GM19455 (cell line): Measurements from ENCODE around the gene AKAP8L.
"Not testable (repeated sequence)": the region's sequence is repeated elsewhere in the genome, so short reads cannot be mapped to it uniquely, and the experiment has no call there.

Experiments
- ATAC-seq: cut with Tn5 transposase; IDR thresholded peaks from one replicate; pipeline ENCODE4 v1.9.1; 2021; ENCODE audit not compliant: unreplicated experiment

AKAP8L gene

DNA sequence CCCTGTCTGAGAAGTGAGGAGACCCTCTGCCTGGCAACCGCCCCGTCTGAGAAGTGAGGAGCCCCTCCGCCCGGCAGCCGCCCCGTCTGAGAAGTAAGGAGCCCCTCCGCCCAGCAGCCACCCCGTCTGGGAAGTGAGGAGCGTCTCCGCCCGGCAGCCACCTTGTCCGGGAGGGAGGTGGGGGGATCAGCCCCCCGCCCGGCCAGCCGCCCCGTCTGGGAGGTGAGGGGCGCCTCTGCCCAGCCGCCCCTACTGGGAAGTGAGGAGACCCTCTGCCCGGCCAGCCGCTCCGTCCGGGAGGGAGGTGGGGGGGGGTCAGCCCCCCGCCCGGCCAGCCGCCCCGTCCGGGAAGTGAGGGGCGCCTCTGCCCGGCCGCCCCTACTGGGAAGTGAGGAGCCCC lies 55.7 kb downstream of the AKAP8L start:
- ATAC-seq = not testable (repeated sequence)

DNA sequence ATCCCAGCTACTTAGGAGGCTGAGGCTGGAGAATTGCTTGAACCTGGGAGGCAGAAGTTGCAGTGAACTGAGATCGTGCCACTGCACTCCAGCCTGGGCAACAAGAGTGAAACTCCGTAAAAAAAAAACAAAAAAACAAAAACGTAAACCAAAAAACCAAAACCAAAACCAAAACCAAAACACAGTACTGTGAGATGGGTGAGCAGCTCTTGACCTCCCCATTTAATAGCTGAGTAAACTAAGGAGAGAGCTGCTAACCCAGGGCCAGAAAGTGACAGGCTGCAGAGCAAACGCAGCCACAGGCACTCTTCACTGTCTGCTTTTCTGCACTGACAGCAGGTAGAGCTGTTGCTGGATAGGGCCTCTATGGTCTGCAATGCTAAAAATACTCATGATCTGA lies 58.8 kb downstream of the AKAP8L start:
- not testable (repeated sequence) for ATAC-seq

DNA sequence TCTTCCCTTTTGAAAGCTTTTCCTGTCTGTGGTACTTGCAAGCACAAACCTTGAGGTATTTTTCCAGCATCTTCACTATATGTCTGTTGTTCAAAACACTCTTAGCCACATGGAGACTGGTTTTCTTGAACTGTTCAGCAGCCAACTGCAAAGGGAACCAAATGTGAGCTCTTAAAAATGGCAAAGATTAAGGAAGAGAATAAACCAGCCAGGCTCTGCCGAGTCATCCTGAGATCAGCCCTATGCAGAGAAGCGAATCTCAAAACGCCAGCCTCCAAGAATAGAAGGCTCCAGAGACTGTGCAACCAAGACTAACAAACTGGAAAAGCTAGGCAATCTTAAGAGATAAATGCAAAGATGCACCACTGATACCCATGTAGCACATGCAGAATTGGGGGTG lies 59.9 kb downstream of the AKAP8L start:
- ATAC-seq = no peak

- ATAC-seq = no peak
These were observed 60.9 kb downstream of the AKAP8L start for GRCh38 chr19:15357906-15358305.

DNA sequence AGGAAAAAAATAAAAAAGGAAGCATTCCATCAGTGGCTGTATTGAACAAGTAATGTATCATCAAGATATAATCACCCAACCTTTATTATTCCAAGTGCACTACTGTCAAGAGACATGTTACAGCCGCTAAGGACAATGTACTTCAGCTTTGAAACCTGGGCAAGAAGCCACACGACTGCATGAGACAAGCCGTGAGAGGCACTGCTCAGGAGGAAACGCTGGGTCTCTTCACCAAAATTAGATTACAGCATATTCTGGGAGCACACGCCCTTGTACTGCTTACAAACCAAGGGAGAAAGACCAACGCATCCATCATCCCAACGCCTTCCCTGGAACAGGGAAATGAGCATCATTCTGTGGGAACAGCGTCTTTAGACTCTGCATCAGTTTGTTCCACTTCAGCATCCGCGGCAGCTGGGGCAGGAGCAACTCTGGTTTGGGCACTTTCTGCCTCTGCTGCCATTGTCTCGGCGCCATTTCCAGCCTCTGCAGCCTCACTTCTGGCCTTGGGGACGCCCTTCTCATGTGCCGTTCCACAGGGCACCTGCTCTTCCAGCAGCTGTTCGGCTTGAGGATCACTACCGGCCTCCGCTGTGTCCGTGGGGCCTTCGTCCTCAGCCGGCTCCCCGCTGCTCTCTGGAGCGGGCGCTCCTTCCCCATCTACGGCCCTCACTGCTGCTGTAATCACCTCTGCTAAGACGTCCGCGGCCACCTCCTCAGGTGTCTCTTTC lies 64.1 kb downstream of the AKAP8L start:
- ATAC-seq = no peak

GRCh38 chr19:15353908-15354307 lies 64.9 kb downstream of the AKAP8L start:
- no peak for ATAC-seq

DNA sequence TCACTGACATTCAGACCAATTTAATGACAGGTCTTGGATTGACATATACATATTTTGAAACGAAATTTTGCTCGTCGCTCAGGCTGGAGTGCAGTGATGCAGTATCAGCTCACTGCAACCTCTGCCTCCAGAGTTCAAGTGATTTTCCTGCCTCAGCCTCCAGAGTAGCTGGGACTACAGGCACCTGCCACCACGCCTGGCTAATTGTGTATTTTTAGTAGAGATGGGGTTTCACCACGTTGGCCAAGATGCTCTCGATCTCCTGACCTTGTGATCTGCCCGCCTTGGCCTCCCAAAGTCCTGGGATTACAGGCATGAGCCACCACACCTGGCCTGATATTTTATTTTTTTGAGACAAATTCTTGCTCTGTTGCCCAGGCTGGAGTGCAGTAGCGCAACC lies 66.3 kb downstream of the AKAP8L start:
- not testable (repeated sequence) for ATAC-seq

DNA sequence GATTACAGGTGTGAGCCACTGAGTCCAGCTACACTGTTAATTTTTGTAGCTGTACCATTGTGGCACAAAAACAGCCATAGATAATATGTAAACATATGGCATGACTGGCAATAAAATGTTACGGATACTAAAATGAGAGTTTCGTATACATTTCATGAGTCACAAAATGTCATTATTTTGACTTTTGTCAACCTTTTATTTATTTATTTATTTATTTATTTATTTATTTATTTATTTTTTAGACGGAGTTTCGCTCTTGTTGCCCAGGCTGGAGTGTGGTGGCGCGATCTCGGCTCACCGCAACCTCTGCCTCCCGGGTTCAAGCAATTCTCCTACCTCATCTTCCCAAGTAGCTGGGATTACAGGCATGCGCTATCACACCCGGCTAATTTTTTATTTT lies 77.5 kb downstream of the AKAP8L start:
- ATAC-seq = not testable (repeated sequence)

- no peak for ATAC-seq
These were observed 78.7 kb downstream of the AKAP8L start for GRCh38 chr19:15340086-15340485.

DNA sequence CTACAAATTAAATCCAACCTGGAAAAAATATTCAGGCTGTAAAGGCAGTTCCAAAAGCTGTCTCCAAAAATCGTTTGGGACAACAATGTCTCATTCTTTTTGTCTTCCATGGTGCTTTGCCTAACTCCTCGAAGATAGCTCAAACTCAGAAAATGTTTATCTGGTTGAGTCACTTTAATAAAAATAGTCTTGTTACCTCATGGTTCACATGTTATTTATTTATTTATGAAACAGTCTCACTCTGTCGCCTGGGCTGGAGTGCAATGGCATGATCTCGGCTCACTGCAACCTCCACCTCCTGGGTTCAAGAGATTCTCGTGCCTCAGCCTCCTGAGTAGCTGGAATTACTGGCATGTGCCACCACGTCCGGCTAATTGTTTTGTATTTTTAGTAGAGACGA lies 81.6 kb downstream of the AKAP8L start:
- no peak for ATAC-seq

GRCh38 chr19:15335992-15336391 lies 82.8 kb downstream of the AKAP8L start:
- not testable (repeated sequence) for ATAC-seq

GRCh38 chr19:15332311-15332996 lies 86.3 kb downstream of the AKAP8L start, which contains the start of gene BRD4:
BRD4 (minus strand) TSS chr19:15332539; CDS start chr19:15273099, 59,440 bp downstream.
- ATAC-seq = peak; percentile 45

DNA sequence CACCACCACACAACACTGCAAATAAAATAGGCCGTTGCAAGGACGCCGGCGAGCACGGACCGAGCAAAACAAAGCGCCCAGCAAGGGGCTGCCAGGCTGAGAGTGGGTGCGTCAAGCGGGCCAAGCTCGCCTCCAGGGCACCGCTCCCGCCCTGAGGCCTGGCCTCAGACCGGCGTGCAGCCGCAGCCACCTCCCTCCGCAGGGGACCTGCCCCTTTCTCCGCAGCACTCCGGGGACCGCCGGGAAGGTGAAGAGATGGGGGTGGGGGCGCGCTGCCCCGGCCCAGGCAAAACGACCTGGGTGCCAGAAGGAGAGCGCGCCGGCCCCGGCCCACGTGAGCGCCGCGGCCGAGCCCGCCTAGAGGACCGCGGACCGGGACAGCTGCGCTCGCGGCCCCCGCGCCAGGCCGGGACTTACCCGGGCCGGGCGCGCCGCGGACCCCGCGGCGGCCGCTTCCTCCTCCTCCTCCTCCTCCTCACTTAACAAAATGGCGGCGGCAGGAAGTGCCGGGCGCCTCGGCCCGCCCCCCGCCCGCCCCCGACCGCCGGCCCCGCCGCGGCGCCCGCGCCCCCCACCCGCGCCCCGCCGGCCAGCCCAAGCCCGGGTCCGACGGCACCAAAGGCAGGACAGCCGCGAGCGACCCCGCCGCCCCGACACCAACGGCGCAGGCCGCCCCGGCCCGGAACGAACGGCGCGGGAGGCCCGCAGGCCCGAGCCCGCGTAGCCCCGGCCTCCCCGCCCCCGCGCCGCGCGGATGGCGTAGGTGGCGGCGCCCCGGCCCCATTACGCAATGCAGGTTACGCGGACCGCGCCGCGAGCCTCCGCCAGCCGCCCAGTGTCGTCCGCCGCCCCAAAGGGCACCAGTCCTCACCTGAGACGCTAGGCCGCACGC lies 87.1 kb downstream of the AKAP8L start:
- ATAC-seq = peak; percentile 42

DNA sequence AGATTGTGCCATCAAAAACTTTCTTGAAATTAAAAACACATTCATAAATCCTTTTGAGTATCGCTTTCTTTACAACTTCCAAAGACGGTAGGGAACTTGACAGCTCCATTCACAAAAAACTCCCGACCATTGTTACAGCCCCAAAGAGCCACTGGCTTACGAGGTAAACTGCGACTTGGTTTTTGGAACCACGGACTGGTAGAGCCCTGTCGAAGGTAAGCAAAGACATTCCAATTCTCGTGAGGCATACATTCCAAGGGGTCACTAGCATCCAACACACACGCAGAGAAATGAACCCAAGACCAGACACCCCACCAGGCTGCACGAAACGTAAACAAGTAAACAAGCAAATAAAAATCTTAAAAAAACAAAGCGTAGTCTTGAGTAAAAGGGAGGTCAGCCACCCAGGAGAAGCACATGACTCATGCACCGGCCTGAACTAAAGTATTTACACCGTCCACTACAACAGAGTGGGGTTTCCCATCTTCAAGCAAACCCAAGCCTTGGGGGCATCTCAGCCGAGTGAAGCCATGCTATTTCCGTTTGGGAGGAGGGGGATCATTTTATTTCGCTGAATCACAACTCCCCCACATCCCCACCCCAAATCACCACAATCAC lies 87.9 kb downstream of the AKAP8L start:
- ATAC-seq = no peak
